Measurements from ENCODE around the gene FOLR2. TPM values are rescaled to one million over a fixed set of nuclear protein-coding genes. Genes with fewer than 3 reads are reported as not detected.

FOLR2 gene
- total RNA-seq, 1 experiment from 2014 or later: not detected

DNA sequence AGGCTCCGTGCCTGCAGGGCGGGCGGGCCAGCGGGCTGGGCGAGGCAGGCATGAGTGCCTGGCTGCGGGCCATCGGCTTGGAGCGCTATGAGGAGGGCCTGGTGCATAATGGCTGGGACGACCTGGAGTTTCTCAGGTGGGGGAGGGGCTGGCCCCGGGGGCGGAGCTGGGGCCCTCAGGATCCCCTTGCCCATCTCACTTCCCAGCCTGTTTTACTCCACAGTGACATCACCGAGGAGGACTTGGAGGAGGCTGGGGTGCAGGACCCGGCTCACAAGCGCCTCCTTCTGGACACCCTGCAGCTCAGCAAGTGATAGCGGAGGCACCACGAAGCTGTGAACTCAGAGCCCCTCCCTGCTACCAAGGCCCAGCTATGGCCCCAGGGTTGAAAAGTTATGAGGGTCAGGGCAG lies 21.5 kb downstream of the FOLR2 start (continued):
- TF ChIP-seq, protein P1, sequence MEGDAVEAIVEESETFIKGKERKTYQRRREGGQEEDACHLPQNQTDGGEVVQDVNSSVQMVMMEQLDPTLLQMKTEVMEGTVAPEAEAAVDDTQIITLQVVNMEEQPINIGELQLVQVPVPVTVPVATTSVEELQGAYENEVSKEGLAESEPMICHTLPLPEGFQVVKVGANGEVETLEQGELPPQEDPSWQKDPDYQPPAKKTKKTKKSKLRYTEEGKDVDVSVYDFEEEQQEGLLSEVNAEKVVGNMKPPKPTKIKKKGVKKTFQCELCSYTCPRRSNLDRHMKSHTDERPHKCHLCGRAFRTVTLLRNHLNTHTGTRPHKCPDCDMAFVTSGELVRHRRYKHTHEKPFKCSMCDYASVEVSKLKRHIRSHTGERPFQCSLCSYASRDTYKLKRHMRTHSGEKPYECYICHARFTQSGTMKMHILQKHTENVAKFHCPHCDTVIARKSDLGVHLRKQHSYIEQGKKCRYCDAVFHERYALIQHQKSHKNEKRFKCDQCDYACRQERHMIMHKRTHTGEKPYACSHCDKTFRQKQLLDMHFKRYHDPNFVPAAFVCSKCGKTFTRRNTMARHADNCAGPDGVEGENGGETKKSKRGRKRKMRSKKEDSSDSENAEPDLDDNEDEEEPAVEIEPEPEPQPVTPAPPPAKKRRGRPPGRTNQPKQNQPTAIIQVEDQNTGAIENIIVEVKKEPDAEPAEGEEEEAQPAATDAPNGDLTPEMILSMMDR (IDR thresholded peaks at IDR 0.05 in 2 of 3, conservative IDR thresholded peaks at IDR 0.05 in 1 of 3; ENCODE audit: borderline replicate concordance in 1 of 3, insufficient read depth in 1 of 3, low read depth in 2 of 3, low read length in 2 of 3): peak; percentile 62 to 92 (median 86); a peak in 5 of 6 replicates

DNA sequence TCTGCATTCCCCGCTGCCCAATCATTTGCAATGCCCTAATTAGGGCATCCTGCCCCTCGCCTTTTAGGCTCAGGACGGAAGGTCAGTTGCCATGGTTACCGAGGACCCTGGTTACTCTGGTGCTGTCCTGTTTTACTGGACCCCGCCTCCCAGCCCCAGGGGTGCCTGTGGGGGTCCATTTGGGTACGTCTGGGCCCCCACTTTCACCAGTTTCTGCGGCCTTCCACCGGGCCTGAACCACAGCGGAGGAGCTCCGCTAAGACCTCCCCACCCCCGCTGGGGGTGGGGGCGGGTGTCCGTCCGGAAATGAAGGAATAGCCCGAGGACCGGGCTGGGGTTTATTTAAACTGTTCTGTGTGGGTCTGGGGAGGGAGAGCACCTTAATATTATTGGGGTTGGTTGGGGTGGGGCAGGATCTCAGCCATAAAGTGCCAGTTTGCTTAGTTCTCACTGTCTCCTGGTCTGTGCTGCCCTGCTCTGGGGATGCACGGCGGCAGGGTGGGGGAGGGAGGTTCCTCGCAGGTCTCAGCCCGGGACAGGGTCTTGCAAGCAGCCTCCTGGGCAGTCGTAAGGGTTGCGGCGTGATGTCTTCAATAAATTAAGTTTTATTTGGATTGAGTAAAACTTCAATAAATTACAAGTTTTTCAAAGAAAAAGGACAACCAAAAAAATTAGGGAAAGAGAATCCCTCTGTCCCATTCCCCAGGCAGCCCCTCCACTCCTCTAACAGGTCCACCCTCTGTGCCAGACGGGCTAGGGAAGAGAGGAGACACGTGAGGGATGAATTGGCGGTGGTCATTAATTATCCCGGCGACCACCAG lies 22.1 kb downstream of the FOLR2 start:
- TF ChIP-seq SRF (IDR thresholded peaks at IDR 0.05; ENCODE audit: low read depth): no peak
- no peak for TF ChIP-seq CEBPB (IDR thresholded peaks at IDR 0.05; ENCODE audit: low read depth)
- TF ChIP-seq, protein P2, sequence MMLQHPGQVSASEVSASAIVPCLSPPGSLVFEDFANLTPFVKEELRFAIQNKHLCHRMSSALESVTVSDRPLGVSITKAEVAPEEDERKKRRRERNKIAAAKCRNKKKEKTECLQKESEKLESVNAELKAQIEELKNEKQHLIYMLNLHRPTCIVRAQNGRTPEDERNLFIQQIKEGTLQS (IDR thresholded peaks at IDR 0.05): no peak
- TF ChIP-seq TCF7L2 (IDR thresholded peaks at IDR 0.05; ENCODE audit: borderline replicate concordance, extremely low read depth, insufficient read depth, insufficient read length): no peak
- TF ChIP-seq YY1 (IDR thresholded peaks at IDR 0.05; ENCODE audit: extremely low read depth, insufficient replicate concordance, low read depth, low read length): no peak
- TF ChIP-seq POLR2A (IDR thresholded peaks at IDR 0.05; ENCODE audit: borderline replicate concordance, extremely low read depth, insufficient read depth, insufficient read length): no peak
- TF ChIP-seq ZFX (IDR thresholded peaks at IDR 0.05): no peak
- Histone ChIP-seq H3K79me2 (ENCODE audit: insufficient read depth, low read length) (no peaks in the 10 kb centered on the region), H3K4me1 (ENCODE audit: control insufficient read depth in 1 of 2, insufficient read depth in 2 of 2, low read length in 2 of 2) (peaks cover 0 to 4% of the 10 kb centered on the region in 2 experiments; a peak in 1 of 4 replicates), H3K9me2 (ENCODE audit: insufficient read depth) (no peaks in the 10 kb centered on the region), H3K27me3 (ENCODE audit: insufficient read depth, low read length) (no peaks in the 10 kb centered on the region), H3K4me2 (ENCODE audit: low read length) (no peak overlapping the region), H3K9ac (ENCODE audit: low read length) (no peak overlapping the region), H3K36me3 (ENCODE audit: control insufficient read depth in 1 of 2, insufficient read depth in 2 of 2, low read length in 2 of 2) (peaks cover 5 to 6% of the 10 kb centered on the region in 2 experiments; a peak in 2 of 4 replicates), H2AFZ (ENCODE audit: low read depth, low read length, poor library complexity, severe bottlenecking) (no peak overlapping the region), H3K9me3 (ENCODE audit: control insufficient read depth in 1 of 2, insufficient read depth in 1 of 2, low read depth in 1 of 2, low read length in 2 of 2) (no peaks in the 10 kb centered on the region), H3K27ac (ENCODE audit: low read depth, low read length) (no peak overlapping the region), H3K4me3 (replicated peaks in 1 of 2; ENCODE audit: low read depth in 1 of 2, low read length in 2 of 2) (no peak overlapping the region), H4K20me1 (ENCODE audit: insufficient read depth) (no peaks in the 10 kb centered on the region)
- TSS peak; percentile 47 for BruUV-seq (replicated peaks)
- peak; percentile 4; the same call in 1 of the 2 replicates for ATAC-seq
- intact Hi-C loops (cut with micrococcal nuclease): loop anchor here (1.0 kb wide), 1 partner anchor 213 kb away; no protein-coding TSS in a partner anchor
- ChIA-PET POLR2A (interaction anchor here (0.9 kb wide), 1 partner anchor 126 kb away, joined by 3 read pairs; the partner anchor contains the start of gene ANAPC15), RAD21 (ENCODE audit: low non-redundant PET in 1 of 2, low total read pairs in 2 of 2, uncharacterized antibody in 2 of 2, unreplicated experiment in 2 of 2) (interaction anchor here in 1 of 2 experiments (1.2 kb wide), 1 partner anchor 175 kb away, joined by 3 read pairs; no protein-coding TSS in a partner anchor), CTCF (interaction anchor here (0.6 to 1.4 kb wide), 11 partner anchors 8 to 260 kb away, joined by 3 to 10 read pairs (median 5); partner anchors contain the start of gene CLPB)
- DNase-seq (ENCODE audit: low read depth, low spot score): no peak
